Epithelial cell of proximal tubule (primary cell): ENCODE data around the gene GLI3. TPM values are rescaled to one million over a fixed set of nuclear protein-coding genes. Genes with fewer than 3 reads are reported as not detected.

Experiments used
- DNase-seq: peaks from one replicate; pipeline ENCODE4 v3.0.0-alpha.2; 2011; ENCODE audit warnings: low read depth
- H3K4me3 ChIP-seq: 2 replicates; pipeline ENCODE4 v1.5.1; 2011; ENCODE audit warnings: low read depth, mild to moderate bottlenecking, low read length
- CTCF ChIP-seq: conservative IDR thresholded peaks from 2 replicates; pipeline ENCODE4 v1.5.1; 2012; ENCODE audit warnings: low read depth, mild to moderate bottlenecking, low read length
- total RNA-seq: library from RNA; depleted of rRNA; stranded (reverse); fragments of >200 nt; gene quantifications from 2 replicates; pipeline ENCODE4 v1.2.3, GENCODE V29; 2015

Gene GLI3
- total RNA-seq, 1 donor from 2014 or later: 2.6 TPM

DNA sequence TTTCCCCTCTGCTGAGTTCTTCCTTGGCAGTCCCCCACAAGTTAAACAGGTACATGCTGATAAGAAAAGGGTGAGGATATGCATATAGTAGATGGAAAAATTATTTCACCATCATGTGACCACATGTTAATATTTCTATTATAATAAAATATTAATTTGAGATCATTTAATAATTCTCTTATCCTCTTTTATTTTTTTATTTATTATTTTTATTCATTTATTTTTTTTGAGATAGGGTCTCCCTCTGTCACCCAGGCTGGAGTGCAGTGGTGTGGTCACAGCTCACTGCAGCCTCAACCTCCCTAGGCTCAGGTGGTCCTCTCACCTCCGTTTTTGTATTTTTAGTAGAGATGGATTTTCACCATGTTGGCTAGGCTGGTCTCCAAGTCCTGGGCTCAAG lies 11.6 kb upstream of the GLI3 start:
- no peak for TF ChIP-seq CTCF

GRCh38 chr7:42247301-42247700 lies 10.3 kb upstream of the GLI3 start:
- TF ChIP-seq CTCF: peak; percentile 35
- DNase-seq: peak; percentile 61
- H3K4me3 ChIP-seq: no peak overlapping the region

More for the DNA sequence above, 11.6 kb upstream of the GLI3 start:
- H3K4me3 ChIP-seq: no peak overlapping the region
- DNase-seq: no peak

- no peak for DNase-seq
Measured at GRCh38 chr7:42244828-42245227, 7.8 kb upstream of the GLI3 start.

GRCh38 chr7:42242381-42242780 lies 5.4 kb upstream of the GLI3 start:
- TF ChIP-seq CTCF: no peak
- DNase-seq: no peak
- no peak overlapping the region for H3K4me3 ChIP-seq

More at GRCh38 chr7:42244828-42245227, 7.8 kb upstream of the GLI3 start:
- TF ChIP-seq CTCF: no peak
- no peak overlapping the region for H3K4me3 ChIP-seq

- TF ChIP-seq CTCF: no peak
- H3K4me3 ChIP-seq: no peak overlapping the region
- no peak for DNase-seq
Measured at GRCh38 chr7:42241424-42241823, 4.4 kb upstream of the GLI3 start.

- no peak overlapping the region for H3K4me3 ChIP-seq
- TF ChIP-seq CTCF: no peak
- DNase-seq: no peak
Measured at GRCh38 chr7:42240416-42240815, 3.4 kb upstream of the GLI3 start.

- H3K4me3 ChIP-seq: no peak overlapping the region
- DNase-seq: no peak
- TF ChIP-seq CTCF: no peak
Measured at GRCh38 chr7:42238709-42239366, 1.8 kb upstream of the GLI3 start.
